ENCODE results near the gene MOB3A. TPM values are rescaled to one million over a fixed set of nuclear protein-coding genes. Genes with fewer than 3 reads are reported as not detected.

The MOB3A gene
- total and polyA plus RNA-seq, 5 donors from 2014 or later, result 73.6 to 131 (median 89.5) TPM

DNA sequence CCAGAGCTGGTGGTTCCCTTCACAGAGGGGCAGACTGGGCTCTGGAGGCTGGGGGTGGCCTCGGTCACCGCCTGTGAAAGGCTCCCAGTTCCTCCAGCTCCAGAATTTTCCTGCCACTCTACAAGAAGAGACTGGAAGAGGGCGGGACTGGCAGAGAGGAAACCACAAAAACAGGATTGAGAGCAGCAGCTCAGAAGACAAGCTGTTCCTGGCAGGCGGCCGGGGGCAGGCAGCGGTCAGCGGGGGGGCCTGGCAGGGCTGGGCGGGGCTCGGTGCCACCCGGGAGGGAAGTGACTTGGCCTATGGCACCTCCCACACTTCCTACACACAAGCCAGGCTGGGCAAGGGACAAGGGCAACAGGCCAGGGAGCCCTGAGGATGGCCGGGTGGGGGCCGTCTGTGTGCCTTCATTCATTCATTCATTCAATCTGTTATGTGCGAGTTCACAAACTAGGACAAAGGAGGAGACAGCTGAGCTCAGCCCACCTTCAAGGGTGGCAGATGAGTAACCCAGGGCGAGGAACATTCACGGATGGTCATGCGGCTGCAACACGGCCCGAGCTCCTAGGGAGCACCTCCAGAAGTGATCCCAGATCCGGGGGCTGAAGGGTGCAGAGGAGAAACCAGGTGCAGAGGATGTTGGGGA, 63.7 kb downstream of the MOB3A start:
- Histone ChIP-seq H3K36me3 (ENCODE audit: control insufficient read depth, insufficient read depth, low read length) (no peaks in the 10 kb centered on the region), H3K27me3 (ENCODE audit: control insufficient read depth, insufficient read depth, low read length) (no peaks in the 10 kb centered on the region), H3K9me3 (ENCODE audit: control insufficient read depth in 2 of 2, low read length in 2 of 2) (no peaks in the 10 kb centered on the region), H3K4me3 (ENCODE audit: low read depth, low read length) (no peak overlapping the region), H3K4me1 (ENCODE audit: control insufficient read depth, insufficient read depth, low read length, poor library complexity, severe bottlenecking) (peaks cover 38% of the 10 kb centered on the region), H3K27ac (ENCODE audit: insufficient read depth, low read length, poor library complexity, severe bottlenecking) (peak overlapping the region; percentile 74)
- Mint-ChIP-seq H3K4me3 (peak overlapping the region; percentile 66 to 83 (median 78)), H3K27me3 (no peaks in the 10 kb centered on the region), H3K36me3 (no peaks in the 10 kb centered on the region), H3K9me3 (peaks cover 0 to 1% (median 0%) of the 10 kb centered on the region in 7 donors), H3K4me1 (peaks cover 0 to 36% (median 18%) of the 10 kb centered on the region in 4 donors), H3K27ac (peak overlapping the region; percentile 91 to 97 (median 92))
- peak; percentile 46 to 51 for ATAC-seq (ENCODE audit: low read depth in 2 of 2)
- DNase-seq, result peak in 1 of 3 donors; percentile 82

DNA sequence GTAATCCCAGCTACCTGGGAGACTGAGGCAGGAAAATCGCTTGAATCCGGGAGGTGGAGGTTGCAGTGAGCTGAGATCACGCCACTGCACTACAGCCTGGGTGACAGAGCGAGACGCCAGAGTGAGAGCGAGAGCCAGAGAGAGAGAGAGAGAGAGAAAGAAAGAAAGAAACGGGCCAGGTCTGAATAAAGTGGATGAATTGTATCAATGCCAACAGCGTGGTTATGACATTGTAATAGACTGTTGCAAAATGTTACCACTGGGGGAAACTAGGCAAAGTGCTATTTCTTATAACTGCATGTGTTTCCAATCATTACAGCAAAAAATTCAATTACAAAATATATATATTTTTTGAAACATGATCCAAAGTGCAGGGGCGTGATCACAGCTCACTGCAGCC, 68.8 kb downstream of the MOB3A start:
- no peaks in the 10 kb centered on the region for H3K27me3 Mint-ChIP-seq
- peaks cover 0 to 14% (median 6%) of the 10 kb centered on the region in 4 donors for H3K4me1 Mint-ChIP-seq
- no peak for DNase-seq
- Histone ChIP-seq H3K9me3 (ENCODE audit: control insufficient read depth in 2 of 2, low read length in 2 of 2) (no peaks in the 10 kb centered on the region), H3K4me3 (ENCODE audit: low read depth, low read length) (no peak overlapping the region), H3K36me3 (ENCODE audit: control insufficient read depth, insufficient read depth, low read length) (no peaks in the 10 kb centered on the region), H3K27me3 (ENCODE audit: control insufficient read depth, insufficient read depth, low read length) (no peaks in the 10 kb centered on the region), H3K27ac (ENCODE audit: insufficient read depth, low read length, poor library complexity, severe bottlenecking) (no peak overlapping the region), H3K4me1 (ENCODE audit: control insufficient read depth, insufficient read depth, low read length, poor library complexity, severe bottlenecking) (peaks cover 10% of the 10 kb centered on the region)
- no peak overlapping the region for H3K27ac Mint-ChIP-seq
- H3K4me3 Mint-ChIP-seq, result peak overlapping the region in 1 of 4 donors; percentile 10
- no peaks in the 10 kb centered on the region for H3K36me3 Mint-ChIP-seq
- H3K9me3 Mint-ChIP-seq, result peaks cover 0 to 4% (median 0%) of the 10 kb centered on the region in 7 donors
- no peak for ATAC-seq (ENCODE audit: low read depth in 2 of 2)

DNA sequence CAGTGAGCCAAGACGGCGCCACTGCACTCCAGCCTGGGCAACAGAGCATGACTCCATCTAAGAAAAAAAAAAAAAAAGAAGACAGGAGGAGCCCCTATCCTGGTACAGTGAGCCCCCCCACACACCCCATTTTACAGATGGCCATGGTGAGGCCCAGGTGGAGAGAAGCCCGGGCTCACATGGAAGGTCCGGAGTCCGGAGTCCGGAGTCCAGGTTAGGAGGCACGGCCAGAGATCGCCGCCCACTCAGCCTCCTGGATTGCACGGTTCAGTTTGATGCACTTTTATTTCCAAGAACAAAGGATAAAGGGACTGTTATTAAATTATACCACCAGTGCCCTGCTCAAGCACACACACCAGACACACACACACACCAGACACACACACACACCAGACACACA, 69.4 kb downstream of the MOB3A start:
- Mint-ChIP-seq H3K36me3 (no peaks in the 10 kb centered on the region), H3K27ac (no peak overlapping the region)

DNA sequence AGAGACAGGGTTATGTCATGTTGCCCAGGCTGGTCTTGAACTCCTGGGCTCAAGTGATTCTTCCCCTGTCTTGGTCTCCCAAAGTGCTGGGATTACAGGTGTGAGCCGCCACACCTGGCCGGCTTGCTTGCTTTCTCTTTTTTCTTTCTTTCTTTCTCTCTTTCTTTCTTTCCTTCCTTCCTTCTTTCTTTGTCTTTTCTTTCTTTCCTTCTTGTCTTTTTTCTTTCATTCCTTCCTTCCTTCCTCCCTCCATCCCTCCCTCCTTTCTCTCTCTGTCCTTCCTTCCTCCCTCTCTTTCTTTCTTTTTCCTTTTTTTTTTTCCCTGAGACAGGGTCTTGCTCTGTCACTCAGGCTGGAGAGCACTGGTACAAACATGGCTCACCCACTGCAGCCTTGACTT, 73.8 kb downstream of the MOB3A start:
- ATAC-seq (ENCODE audit: low read depth in 2 of 2) (no peak), DNase-seq (no peak)

More for the DNA sequence above, 69.4 kb downstream of the MOB3A start:
- Mint-ChIP-seq H3K27me3 (no peaks in the 10 kb centered on the region), H3K9me3 (peaks cover 0 to 4% (median 0%) of the 10 kb centered on the region in 7 donors), H3K4me1 (peaks cover 0 to 8% (median under 1%) of the 10 kb centered on the region in 4 donors), H3K4me3 (no peak overlapping the region)
- no peaks in the 10 kb centered on the region for H3K27me3 ChIP-seq (ENCODE audit: control insufficient read depth, insufficient read depth, low read length)
- no peak overlapping the region for H3K27ac ChIP-seq (ENCODE audit: insufficient read depth, low read length, poor library complexity, severe bottlenecking)
- no peak overlapping the region for H3K4me3 ChIP-seq (ENCODE audit: low read depth, low read length)
- H3K36me3 ChIP-seq (ENCODE audit: control insufficient read depth, insufficient read depth, low read length), result no peaks in the 10 kb centered on the region
- peaks cover 5% of the 10 kb centered on the region for H3K4me1 ChIP-seq (ENCODE audit: control insufficient read depth, insufficient read depth, low read length, poor library complexity, severe bottlenecking)
- H3K9me3 ChIP-seq (ENCODE audit: control insufficient read depth in 2 of 2, low read length in 2 of 2), result no peaks in the 10 kb centered on the region
- ATAC-seq (ENCODE audit: low read depth in 2 of 2), result no peak
- DNase-seq, result no peak

DNA sequence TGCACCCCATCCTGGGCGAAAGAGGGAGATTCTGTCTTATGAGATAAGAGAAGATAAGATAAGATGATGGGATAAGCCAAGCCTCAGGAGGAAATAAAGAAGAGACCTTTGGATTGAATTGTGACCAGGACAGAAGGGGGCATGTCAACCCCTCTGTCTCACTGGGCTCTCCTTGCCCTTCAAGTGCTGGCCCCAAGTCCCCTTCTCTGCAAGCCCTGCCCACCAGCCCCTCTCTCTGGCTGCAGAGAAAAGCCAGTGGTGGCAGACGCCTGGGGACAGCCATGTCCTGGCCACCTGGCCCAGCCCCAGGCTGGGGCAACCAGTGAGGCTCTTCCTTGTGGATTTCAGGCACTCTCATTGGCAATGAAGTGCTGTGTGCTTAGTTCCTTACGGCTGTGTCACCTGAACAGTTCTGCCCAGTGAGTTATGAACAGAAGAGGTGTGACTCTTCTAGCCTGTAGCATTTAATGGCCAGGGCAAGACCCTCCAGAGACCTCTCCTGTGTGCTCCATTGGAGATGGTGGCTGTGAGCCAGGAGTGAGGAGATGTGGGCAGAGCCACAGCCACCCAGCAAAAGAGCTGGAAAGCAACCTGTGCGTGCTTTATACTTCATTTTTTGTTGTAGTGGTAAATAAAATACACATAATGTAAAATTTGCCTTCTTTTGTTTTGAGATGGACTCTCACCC, 74.5 kb downstream of the MOB3A start:
- DNase-seq (no peak), ATAC-seq (ENCODE audit: low read depth in 2 of 2) (no peak)
- Mint-ChIP-seq H3K36me3 (no peaks in the 10 kb centered on the region), H3K4me3 (no peak overlapping the region), H3K9me3 (peaks cover 0 to 4% (median 0%) of the 10 kb centered on the region in 7 donors), H3K27me3 (peaks cover 4% of the 10 kb centered on the region), H3K27ac (peak overlapping the region in 1 of 3 donors; percentile 26), H3K4me1 (peaks cover 0 to 13% (median 4%) of the 10 kb centered on the region in 4 donors)
- H3K27ac ChIP-seq (ENCODE audit: insufficient read depth, low read length, poor library complexity, severe bottlenecking), result no peak overlapping the region
- no peaks in the 10 kb centered on the region for H3K9me3 ChIP-seq (ENCODE audit: control insufficient read depth in 2 of 2, low read length in 2 of 2)
- peaks cover 8% of the 10 kb centered on the region for H3K4me1 ChIP-seq (ENCODE audit: control insufficient read depth, insufficient read depth, low read length, poor library complexity, severe bottlenecking)
- H3K36me3 ChIP-seq (ENCODE audit: control insufficient read depth, insufficient read depth, low read length), result no peaks in the 10 kb centered on the region
- H3K4me3 ChIP-seq (ENCODE audit: low read depth, low read length), result no peak overlapping the region
- H3K27me3 ChIP-seq (ENCODE audit: control insufficient read depth, insufficient read depth, low read length), result no peaks in the 10 kb centered on the region

More for the DNA sequence above, 73.8 kb downstream of the MOB3A start:
- H3K27me3 ChIP-seq (ENCODE audit: control insufficient read depth, insufficient read depth, low read length), result no peaks in the 10 kb centered on the region
- Mint-ChIP-seq H3K4me3 (no peak overlapping the region), H3K9me3 (peaks cover 0 to 4% (median 0%) of the 10 kb centered on the region in 7 donors), H3K4me1 (peaks cover 0 to 10% (median 3%) of the 10 kb centered on the region in 4 donors), H3K27ac (peak overlapping the region in 1 of 3 donors; percentile 42), H3K27me3 (peaks cover 4% of the 10 kb centered on the region), H3K36me3 (no peaks in the 10 kb centered on the region)
- no peak overlapping the region for H3K4me3 ChIP-seq (ENCODE audit: low read depth, low read length)
- no peaks in the 10 kb centered on the region for H3K36me3 ChIP-seq (ENCODE audit: control insufficient read depth, insufficient read depth, low read length)
- H3K27ac ChIP-seq (ENCODE audit: insufficient read depth, low read length, poor library complexity, severe bottlenecking), result no peak overlapping the region
- peaks cover 8% of the 10 kb centered on the region for H3K4me1 ChIP-seq (ENCODE audit: control insufficient read depth, insufficient read depth, low read length, poor library complexity, severe bottlenecking)
- H3K9me3 ChIP-seq (ENCODE audit: control insufficient read depth in 2 of 2, low read length in 2 of 2), result no peaks in the 10 kb centered on the region

Other genes starting within 250 kb of the MOB3A start
- gene REXO1, start 247.8 kb downstream of the MOB3A start, total RNA-seq, result 103 TPM
- 1 to 10 TPM; 2.5 to 5.5 (median 3.6) TPM for gene REXO1, start 247.8 kb downstream of the MOB3A start, polyA plus RNA-seq
- gene KLF16, start 232.7 kb downstream of the MOB3A start, total RNA-seq, result 40.6 TPM
- under 1 TPM; 0.28 to 0.86 (median 0.59) TPM for gene KLF16, start 232.7 kb downstream of the MOB3A start, polyA plus RNA-seq
- gene ABHD17A, start 210.8 kb downstream of the MOB3A start, total RNA-seq, result 148 TPM
- gene ABHD17A, start 210.8 kb downstream of the MOB3A start, polyA plus RNA-seq, result 100 to 1,000 TPM; 139 to 202 (median 159) TPM
- gene ADAT3, start 190.9 kb downstream of the MOB3A start, total RNA-seq, result 6.9 TPM
- 1 to 10 TPM; 4.4 to 8.8 (median 6.0) TPM for gene ADAT3, start 190.9 kb downstream of the MOB3A start, polyA plus RNA-seq
- 20.8 TPM for gene SCAMP4, start 190.9 kb downstream of the MOB3A start, total RNA-seq
- gene SCAMP4, start 190.9 kb downstream of the MOB3A start, polyA plus RNA-seq, result 10 to 100 TPM in 2 of 4 donors, 1 to 10 TPM in 2; 8.2 to 20.3 (median 10.0) TPM
- gene CSNK1G2, start 155.2 kb downstream of the MOB3A start, total RNA-seq, result 101 TPM
- 10 to 100 TPM; 15.3 to 19.9 (median 17.3) TPM for gene CSNK1G2, start 155.2 kb downstream of the MOB3A start, polyA plus RNA-seq
- 58.6 TPM for gene BTBD2, start 80.6 kb downstream of the MOB3A start, total RNA-seq
- 1 to 10 TPM; 3.2 to 5.4 (median 4.7) TPM for gene BTBD2, start 80.6 kb downstream of the MOB3A start, polyA plus RNA-seq
- gene MKNK2, start 45.1 kb downstream of the MOB3A start, total RNA-seq, result 340 TPM
- 10 to 100 TPM; 28.7 to 38.2 (median 32.0) TPM for gene MKNK2, start 45.1 kb downstream of the MOB3A start, polyA plus RNA-seq
- gene IZUMO4, start 589 bp upstream of the MOB3A start, total RNA-seq, result 16.5 TPM
- gene IZUMO4, start 589 bp upstream of the MOB3A start, polyA plus RNA-seq, result under 1 TPM; 0.47 to 0.82 (median 0.70) TPM
- gene AP3D1, start 55.2 kb upstream of the MOB3A start, total RNA-seq, result 78.0 TPM
- gene AP3D1, start 55.2 kb upstream of the MOB3A start, polyA plus RNA-seq, result 10 to 100 TPM; 12.0 to 13.6 (median 12.9) TPM
- 39.3 TPM for gene DOT1L, start 67.6 kb upstream of the MOB3A start, total RNA-seq
- under 1 TPM; 0.17 to 0.47 (median 0.28) TPM for gene DOT1L, start 67.6 kb upstream of the MOB3A start, polyA plus RNA-seq
- 50.3 TPM for gene PLEKHJ1, start 140.0 kb upstream of the MOB3A start, total RNA-seq
- 100 to 1,000 TPM in 3 of 4 donors, 10 to 100 TPM in 1; 97.7 to 121 (median 108) TPM for gene PLEKHJ1, start 140.0 kb upstream of the MOB3A start, polyA plus RNA-seq
- 146 TPM for gene SF3A2, start 140.5 kb upstream of the MOB3A start, total RNA-seq
- 10 to 100 TPM; 13.5 to 26.0 (median 20.0) TPM for gene SF3A2, start 140.5 kb upstream of the MOB3A start, polyA plus RNA-seq
- 3.5 TPM for gene AMH, start 153.0 kb upstream of the MOB3A start, total RNA-seq
- gene AMH, start 153.0 kb upstream of the MOB3A start, polyA plus RNA-seq, result not detected
- gene JSRP1, start 160.1 kb upstream of the MOB3A start, total RNA-seq, result 0.99 TPM
- 1 to 10 TPM in 3 of 4 donors, under 1 TPM in 1; 0.89 to 2.4 (median 1.8) TPM for gene JSRP1, start 160.1 kb upstream of the MOB3A start, polyA plus RNA-seq
- not detected for gene PEAK3, start 185.8 kb upstream of the MOB3A start, total RNA-seq
- under 1 TPM; 0.10 to 0.32 (median 0.15) TPM for gene PEAK3, start 185.8 kb upstream of the MOB3A start, polyA plus RNA-seq
- 0.22 TPM for gene LINGO3, start 211.8 kb upstream of the MOB3A start, total RNA-seq
- gene LINGO3, start 211.8 kb upstream of the MOB3A start, polyA plus RNA-seq, result 1 to 10 TPM; 3.0 to 5.3 (median 3.7) TPM
- 83.9 TPM for gene LSM7, start 232.3 kb upstream of the MOB3A start, total RNA-seq
- gene LSM7, start 232.3 kb upstream of the MOB3A start, polyA plus RNA-seq, result 100 to 1,000 TPM; 146 to 187 (median 169) TPM
- 69.7 TPM for gene SPPL2B, start 232.4 kb upstream of the MOB3A start, total RNA-seq
- 1 to 10 TPM; 4.3 to 7.4 (median 6.3) TPM for gene SPPL2B, start 232.4 kb upstream of the MOB3A start, polyA plus RNA-seq

All from CD4-positive, CD25-positive, alpha-beta regulatory T cell (primary cell).